Keratinocyte (primary cell): Measurements from ENCODE around the gene DNAH3. TPM values are rescaled to one million over a fixed set of nuclear protein-coding genes. Genes with fewer than 3 reads are reported as not detected.

Experiments used
- DNase-seq: peaks from one replicate; pipeline ENCODE4 v3.0.0-alpha.2; 2011; ENCODE audit warnings: low read depth, missing footprints, low spot score
- FAIRE-seq: peaks from 2 replicates; lab custom pipeline; 2011; peaks lifted over from hg19 to GRCh38; lab: Jason Lieb, UNC
- H2AFZ ChIP-seq: 2 replicates; pipeline ENCODE4 v1.6.0; 2012; ENCODE audit warnings: low read length, control low read depth, inconsistent platforms; ENCODE audit not compliant: control insufficient read depth
- H3K27ac ChIP-seq: 2 replicates; pipeline ENCODE4 v1.5.1; 2011; ENCODE audit warnings: low read length; ENCODE audit not compliant: control insufficient read depth, insufficient read depth
- H3K27me3 ChIP-seq: 3 replicates; pipeline ENCODE4 v1.6.0; 2011; ENCODE audit warnings: low read length; ENCODE audit not compliant: control insufficient read depth, insufficient read depth; ENCODE audit errors: extremely low read depth
- H3K36me3 ChIP-seq, 2 experiments: 2 replicates in 1 of 2; 3 replicates in 1 of 2; pipeline ENCODE4 v1.5.1; 2011; ENCODE audit warnings: low read length in 2 of 2, mild to moderate bottlenecking in 1 of 2; ENCODE audit not compliant: control insufficient read depth in 2 of 2, insufficient read depth in 2 of 2; ENCODE audit errors: extremely low read depth in 1 of 2
- H3K4me1 ChIP-seq: 3 replicates; pipeline ENCODE4 v1.5.1; 2011; ENCODE audit warnings: low read length; ENCODE audit not compliant: control insufficient read depth, insufficient read depth; ENCODE audit errors: extremely low read depth
- H3K4me2 ChIP-seq: 3 replicates; pipeline ENCODE4 v1.6.0; 2011; ENCODE audit warnings: low read depth, low read length; ENCODE audit not compliant: control insufficient read depth, insufficient read depth; ENCODE audit errors: extremely low read depth
- H3K4me3 ChIP-seq, 3 experiments: fragments of 200-600 bp in 1 of 3; sonication (generic) in 1 of 3; 2 replicates in 2 of 3; 3 replicates in 1 of 3; pipeline ENCODE4 v1.5.1; 2011 to 2016; ENCODE audit warnings: low read length in 3 of 3, mild to moderate bottlenecking in 3 of 3, control low read depth in 2 of 3, inconsistent platforms in 1 of 3, low read depth in 1 of 3, mixed read lengths in 1 of 3, mixed run types in 1 of 3, moderate library complexity in 1 of 3; ENCODE audit not compliant: control insufficient read depth in 2 of 3, insufficient read depth in 2 of 3; ENCODE audit errors: extremely low read depth in 1 of 3
- H3K79me2 ChIP-seq: 2 replicates; pipeline ENCODE4 v1.6.0; 2012; ENCODE audit warnings: low read length; ENCODE audit not compliant: control insufficient read depth, insufficient read depth
- H3K9ac ChIP-seq: 3 replicates; pipeline ENCODE4 v1.6.0; 2011; ENCODE audit warnings: low read length; ENCODE audit not compliant: control insufficient read depth, insufficient read depth; ENCODE audit errors: extremely low read depth
- H3K9me1 ChIP-seq: 3 replicates; pipeline ENCODE4 v1.6.0; 2011; ENCODE audit warnings: low read length; ENCODE audit not compliant: control insufficient read depth, insufficient read depth; ENCODE audit errors: extremely low read depth
- H3K9me3 ChIP-seq: 2 replicates; pipeline ENCODE4 v1.5.1; 2012; ENCODE audit warnings: low read depth, low read length; ENCODE audit not compliant: control insufficient read depth
- H4K20me1 ChIP-seq: 3 replicates; pipeline ENCODE4 v1.6.0; 2011; ENCODE audit warnings: low read length; ENCODE audit not compliant: control insufficient read depth, insufficient read depth; ENCODE audit errors: extremely low read depth
- EZH2 ChIP-seq: IDR thresholded peaks from one replicate; pipeline ENCODE4 v1.6.1; 2012; ENCODE audit warnings: inconsistent platforms, mild to moderate bottlenecking, low read length, moderate library complexity
- dilution Hi-C: fragments of 300-500 bp; cut with MboI; formaldehyde crosslinking; loops from one replicate; pipeline ENCODE4 v1.7.0; 2020; ENCODE audit warnings: low sequenced_read_pairs; ENCODE audit not compliant: extremely low pct_ligation_motif_present
- polyA plus RNA-seq, 5 experiments: library from polyadenylated mRNA; depleted of rRNA in 3 of 5; stranded (reverse) in 3 of 5; stranded (forward) in 1 of 5; unstranded in 1 of 5; fragments of >200 nt; gene quantifications; 1 replicate in 1 of 5; 2 replicates in 3 of 5; 3 replicates in 1 of 5; pipeline versions ENCODE4 v1.2.1 to v1.2.3, GENCODE V29; 2011 to 2012; ENCODE audit warnings: missing spikeins in 2 of 5, low read depth in 1 of 5, low replicate concordance in 1 of 5
- TF ChIP-seq, protein P1 (sequence below), 3 experiments: IDR thresholded peaks in 1 of 3; conservative IDR thresholded peaks in 1 of 3; optimal IDR thresholded peaks in 1 of 3; 2 replicates in 2 of 3; 3 replicates in 1 of 3; pipeline versions ENCODE3 to v1.5.1; 2011; ENCODE audit warnings: low read length in 3 of 3, mild to moderate bottlenecking in 3 of 3, moderate library complexity in 2 of 3, control low read depth in 1 of 3, inconsistent platforms in 1 of 3; ENCODE audit not compliant: insufficient read depth in 2 of 3; ENCODE audit errors: extremely low read depth in 1 of 3

DNAH3 gene
- polyA plus RNA-seq, 1 donor (not counting 4 experiments of a cell fraction or from before 2014, with no cell fraction given), result 1.2 TPM

DNA sequence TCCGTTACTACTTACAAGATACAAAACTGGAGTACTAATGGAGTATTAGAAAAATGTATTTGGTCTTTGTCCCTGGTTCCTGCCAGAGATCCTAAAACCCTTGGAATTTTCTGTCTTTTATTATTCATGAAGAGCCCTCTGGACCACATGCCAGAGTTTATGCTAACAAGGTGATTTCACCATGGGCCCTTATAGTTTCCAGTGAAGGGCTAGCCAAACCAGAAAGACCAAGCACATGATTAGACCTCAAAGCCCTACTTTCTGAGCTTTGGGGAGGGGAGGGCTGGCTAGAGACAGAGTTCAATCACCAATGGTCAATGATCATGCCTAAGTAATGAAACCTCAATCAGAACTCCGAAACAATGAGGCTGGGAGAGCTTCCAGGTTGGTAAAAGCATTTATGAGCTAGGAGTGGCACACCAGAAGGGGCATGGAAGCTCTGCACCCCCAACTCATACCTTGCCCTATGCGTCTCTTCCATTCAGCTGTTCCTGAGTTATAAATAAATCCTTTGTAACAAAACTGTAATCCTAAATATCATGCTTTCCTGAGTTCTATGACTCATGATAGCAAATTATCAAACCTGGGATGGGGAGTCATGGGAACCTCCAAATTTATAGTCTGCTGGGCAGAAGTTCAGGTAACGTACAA is 260.9 kb downstream of the DNAH3 start:
- Histone ChIP-seq H3K36me3 (peaks cover 16 to 19% of the 10 kb centered on the region in 2 experiments), H3K9me1 (no peaks in the 10 kb centered on the region), H2AFZ (no peak overlapping the region), H3K9me3 (no peaks in the 10 kb centered on the region), H3K4me3 (no peak overlapping the region), H4K20me1 (no peaks in the 10 kb centered on the region), H3K4me1 (no peaks in the 10 kb centered on the region), H3K79me2 (peaks cover 82% of the 10 kb centered on the region), H3K27ac (no peak overlapping the region), H3K9ac (no peak overlapping the region), H3K27me3 (no peaks in the 10 kb centered on the region), H3K4me2 (no peak overlapping the region)
- TF ChIP-seq EZH2, result no peak
- TF ChIP-seq, protein P1, sequence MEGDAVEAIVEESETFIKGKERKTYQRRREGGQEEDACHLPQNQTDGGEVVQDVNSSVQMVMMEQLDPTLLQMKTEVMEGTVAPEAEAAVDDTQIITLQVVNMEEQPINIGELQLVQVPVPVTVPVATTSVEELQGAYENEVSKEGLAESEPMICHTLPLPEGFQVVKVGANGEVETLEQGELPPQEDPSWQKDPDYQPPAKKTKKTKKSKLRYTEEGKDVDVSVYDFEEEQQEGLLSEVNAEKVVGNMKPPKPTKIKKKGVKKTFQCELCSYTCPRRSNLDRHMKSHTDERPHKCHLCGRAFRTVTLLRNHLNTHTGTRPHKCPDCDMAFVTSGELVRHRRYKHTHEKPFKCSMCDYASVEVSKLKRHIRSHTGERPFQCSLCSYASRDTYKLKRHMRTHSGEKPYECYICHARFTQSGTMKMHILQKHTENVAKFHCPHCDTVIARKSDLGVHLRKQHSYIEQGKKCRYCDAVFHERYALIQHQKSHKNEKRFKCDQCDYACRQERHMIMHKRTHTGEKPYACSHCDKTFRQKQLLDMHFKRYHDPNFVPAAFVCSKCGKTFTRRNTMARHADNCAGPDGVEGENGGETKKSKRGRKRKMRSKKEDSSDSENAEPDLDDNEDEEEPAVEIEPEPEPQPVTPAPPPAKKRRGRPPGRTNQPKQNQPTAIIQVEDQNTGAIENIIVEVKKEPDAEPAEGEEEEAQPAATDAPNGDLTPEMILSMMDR (optimal IDR thresholded peaks at IDR 0.05 in 1 of 3, IDR thresholded peaks at IDR 0.05 in 1 of 3, conservative IDR thresholded peaks at IDR 0.05 in 1 of 3; ENCODE audit: extremely low read depth in 1 of 3, insufficient read depth in 2 of 3, low read length in 3 of 3), result no peak
- FAIRE-seq (no peak), DNase-seq (no peak)
- dilution Hi-C loops, result no loop called here

- Histone ChIP-seq H3K27me3 (no peaks in the 10 kb centered on the region), H2AFZ (no peak overlapping the region), H3K27ac (no peak overlapping the region), H3K9me1 (no peaks in the 10 kb centered on the region), H3K9me3 (no peaks in the 10 kb centered on the region), H3K9ac (no peak overlapping the region), H3K79me2 (peaks cover 80% of the 10 kb centered on the region), H4K20me1 (no peaks in the 10 kb centered on the region), H3K4me3 (no peak overlapping the region), H3K36me3 (peaks cover 10 to 20% of the 10 kb centered on the region in 2 experiments), H3K4me2 (no peak overlapping the region), H3K4me1 (peaks cover 6% of the 10 kb centered on the region)
- dilution Hi-C loops, result no loop called here
- TF ChIP-seq, protein P1 (optimal IDR thresholded peaks at IDR 0.05 in 1 of 3, IDR thresholded peaks at IDR 0.05 in 1 of 3, conservative IDR thresholded peaks at IDR 0.05 in 1 of 3; ENCODE audit: extremely low read depth in 1 of 3, insufficient read depth in 2 of 3, low read length in 3 of 3), result no peak
- no peak for TF ChIP-seq EZH2
- FAIRE-seq (no peak), DNase-seq (no peak)
Observed at GRCh38 chr16:20887207-20887606, 263.4 kb downstream of the DNAH3 start.
